ENCODE measurements around the gene MYBPH. TPM values are rescaled to one million over a fixed set of nuclear protein-coding genes. Genes with fewer than 3 reads are reported as not detected.

The MYBPH gene
- total RNA-seq, 1 experiment from 2014 or later, result not detected

- no peak for DNase-seq (ENCODE audit: low spot score)
Measured at GRCh38 chr1:203200916-203201315, 25.3 kb upstream of the MYBPH start.

- no peak for DNase-seq (ENCODE audit: low spot score)
Measured at GRCh38 chr1:203199816-203200571, 24.4 kb upstream of the MYBPH start.

- DNase-seq (ENCODE audit: low spot score), result no peak
Measured at GRCh38 chr1:203199481-203199815, 23.8 kb upstream of the MYBPH start.

- DNase-seq (ENCODE audit: low spot score), result no peak
Measured at GRCh38 chr1:203199002-203199401, 23.4 kb upstream of the MYBPH start.

- no peak for DNase-seq (ENCODE audit: low spot score)
Measured at GRCh38 chr1:203197625-203198024, 22.0 kb upstream of the MYBPH start.

- no peak for DNase-seq (ENCODE audit: low spot score)
Measured at GRCh38 chr1:203196371-203196770, 20.7 kb upstream of the MYBPH start.

- no peak for DNase-seq (ENCODE audit: low spot score)
Measured at GRCh38 chr1:203190949-203191348, 15.3 kb upstream of the MYBPH start.

GRCh38 chr1:203189951-203190352 lies 14.3 kb upstream of the MYBPH start:
- DNase-seq (ENCODE audit: low spot score), result no peak

GRCh38 chr1:203188686-203189232 lies 13.1 kb upstream of the MYBPH start:
- no peak for DNase-seq (ENCODE audit: low spot score)

- no peak for DNase-seq (ENCODE audit: low spot score)
Measured at GRCh38 chr1:203187689-203188264, 12.2 kb upstream of the MYBPH start.

GRCh38 chr1:203187304-203187685 lies 11.7 kb upstream of the MYBPH start:
- DNase-seq (ENCODE audit: low spot score), result no peak

- no peak for DNase-seq (ENCODE audit: low spot score)
Measured at GRCh38 chr1:203186446-203187303, 11.0 kb upstream of the MYBPH start, which contains the start of gene CHI3L1. Gene CHI3L1 (minus strand): TSS chr1:203186704. CDS start chr1:203186623, 81 bp downstream.

GRCh38 chr1:203186091-203186445 lies 10.4 kb upstream of the MYBPH start:
- DNase-seq (ENCODE audit: low spot score), result no peak

GRCh38 chr1:203185585-203185984 lies 10.0 kb upstream of the MYBPH start:
- no peak for DNase-seq (ENCODE audit: low spot score)

- DNase-seq (ENCODE audit: low spot score), result no peak
Measured at GRCh38 chr1:203185061-203185461, 9.4 kb upstream of the MYBPH start.

GRCh38 chr1:203184467-203184866 lies 8.8 kb upstream of the MYBPH start:
- no peak for DNase-seq (ENCODE audit: low spot score)

- no peak for DNase-seq (ENCODE audit: low spot score)
Measured at GRCh38 chr1:203183828-203184227, 8.2 kb upstream of the MYBPH start.

- no peak for DNase-seq (ENCODE audit: low spot score)
Measured at GRCh38 chr1:203182387-203182953, 6.8 kb upstream of the MYBPH start.

GRCh38 chr1:203181586-203182386 lies 6.2 kb upstream of the MYBPH start:
- no peak for DNase-seq (ENCODE audit: low spot score)

- DNase-seq (ENCODE audit: low spot score), result no peak
Measured at GRCh38 chr1:203180611-203181330, 5.1 kb upstream of the MYBPH start.

- no peak for DNase-seq (ENCODE audit: low spot score)
Measured at GRCh38 chr1:203179667-203180005, 4.0 kb upstream of the MYBPH start.
